Measurements from ENCODE around the gene IRX4.

IRX4 gene

DNA sequence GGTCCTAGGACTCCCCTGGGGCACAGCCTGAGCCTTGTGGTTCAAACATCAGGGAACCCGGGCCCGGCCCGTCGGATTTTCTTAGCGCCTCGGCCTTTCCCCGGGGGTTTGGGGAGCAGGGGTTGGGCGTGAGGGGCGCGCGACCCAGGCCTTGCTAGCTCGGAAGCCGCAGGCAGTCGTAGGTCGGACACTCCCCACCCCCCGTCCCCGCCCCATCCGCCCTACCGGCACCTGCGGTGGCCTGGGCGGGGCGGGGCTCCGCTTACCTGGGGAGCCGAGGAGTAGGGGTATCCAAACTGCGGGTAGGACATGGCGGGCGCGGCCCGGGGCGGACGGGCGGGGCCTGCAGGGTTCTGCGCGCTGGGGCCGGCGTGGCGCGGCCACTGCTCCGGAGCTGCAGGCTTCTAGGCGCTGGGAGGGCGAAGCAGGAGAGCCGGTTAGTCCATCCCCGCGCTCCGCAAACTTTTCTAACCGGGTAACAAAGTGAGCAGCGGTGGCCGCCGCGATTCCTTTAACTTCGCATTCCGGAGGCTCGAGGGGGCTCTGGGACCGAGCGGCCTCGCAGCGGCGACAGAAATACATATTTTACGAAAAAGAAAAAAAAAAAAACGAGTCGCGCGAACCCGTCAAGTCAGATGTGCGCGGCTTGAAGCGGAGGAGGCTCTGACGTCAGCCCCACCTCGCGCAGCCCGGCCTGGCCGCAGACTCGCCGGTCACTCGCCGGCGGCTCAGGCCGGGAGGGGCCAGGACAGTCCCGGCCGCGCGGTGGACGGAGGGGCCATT lies at the start of gene IRX4:
TSS of gene IRX4 (minus strand) at position 589 of the 783 bp plus-strand sequence. CDS start at position 311, 278 bp downstream.
- FAIRE-seq = no peak

- FAIRE-seq = no peak
Observed at GRCh38 chr5:1931604-1932231, 49.0 kb upstream of the IRX4 start.

- no peak for FAIRE-seq
Observed at GRCh38 chr5:1930880-1931603, 48.3 kb upstream of the IRX4 start.

DNA sequence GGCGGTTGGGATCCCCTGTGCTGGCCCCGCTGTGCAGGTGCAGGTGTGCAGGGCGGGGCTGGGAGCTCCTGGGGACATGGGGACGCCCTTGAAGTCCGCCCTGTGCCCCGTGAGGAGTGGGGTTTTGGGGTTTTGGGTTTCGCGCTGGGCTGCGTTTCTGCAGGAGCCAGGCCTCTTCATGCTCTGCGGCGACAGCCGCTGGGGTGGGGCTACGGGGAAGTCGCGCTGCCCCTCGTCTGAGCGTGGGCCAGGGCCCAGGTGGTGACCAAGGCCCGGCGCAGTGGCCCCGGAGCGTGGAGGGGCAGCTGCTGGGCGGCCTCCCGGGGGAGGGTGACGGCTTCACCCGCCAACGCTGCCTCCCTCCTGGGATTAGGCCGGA lies 47.8 kb upstream of the IRX4 start:
- FAIRE-seq = no peak

DNA sequence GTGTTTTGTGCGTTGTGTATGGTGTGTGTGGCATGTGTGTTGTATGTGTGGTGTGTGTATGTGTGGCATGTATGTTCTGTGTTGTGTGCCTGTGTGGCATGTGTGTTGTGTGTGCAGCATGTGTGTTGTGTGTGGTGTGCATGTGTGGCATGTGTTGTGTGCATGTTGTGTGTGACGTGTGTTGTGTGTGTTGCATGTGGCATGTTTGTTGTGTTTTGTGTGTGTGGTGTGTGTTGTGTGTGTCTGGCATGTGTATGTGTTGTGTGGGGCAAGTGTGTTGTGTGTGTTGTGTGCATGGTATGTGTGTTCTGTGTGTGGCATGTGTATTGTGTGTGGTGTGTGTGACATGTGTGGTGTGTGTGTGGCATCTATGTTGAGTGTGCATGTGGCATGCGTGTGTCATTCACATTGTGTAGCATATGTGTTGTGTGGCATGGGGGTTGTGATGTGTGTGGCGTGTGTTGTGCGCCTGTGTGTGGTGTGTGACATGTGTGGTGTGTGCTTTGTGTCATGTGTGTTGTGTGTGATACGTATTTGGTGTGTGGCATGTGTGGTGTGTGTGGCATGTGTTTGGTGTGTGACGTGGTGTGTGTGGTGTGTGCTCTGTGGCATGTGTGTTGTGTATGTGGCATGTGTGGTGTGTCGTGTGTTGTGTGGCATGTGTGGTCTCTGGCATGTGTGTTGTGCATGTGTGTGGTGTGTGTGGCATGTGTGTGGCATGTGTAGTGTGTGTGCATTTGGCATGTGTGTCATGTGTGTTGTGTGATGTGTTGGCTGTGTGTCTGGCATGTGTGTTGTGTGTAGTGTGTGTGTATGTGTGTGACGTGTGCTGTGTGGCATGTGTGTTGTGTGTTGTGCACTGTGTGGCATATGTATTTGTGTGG lies 46.6 kb upstream of the IRX4 start:
- FAIRE-seq = no peak

DNA sequence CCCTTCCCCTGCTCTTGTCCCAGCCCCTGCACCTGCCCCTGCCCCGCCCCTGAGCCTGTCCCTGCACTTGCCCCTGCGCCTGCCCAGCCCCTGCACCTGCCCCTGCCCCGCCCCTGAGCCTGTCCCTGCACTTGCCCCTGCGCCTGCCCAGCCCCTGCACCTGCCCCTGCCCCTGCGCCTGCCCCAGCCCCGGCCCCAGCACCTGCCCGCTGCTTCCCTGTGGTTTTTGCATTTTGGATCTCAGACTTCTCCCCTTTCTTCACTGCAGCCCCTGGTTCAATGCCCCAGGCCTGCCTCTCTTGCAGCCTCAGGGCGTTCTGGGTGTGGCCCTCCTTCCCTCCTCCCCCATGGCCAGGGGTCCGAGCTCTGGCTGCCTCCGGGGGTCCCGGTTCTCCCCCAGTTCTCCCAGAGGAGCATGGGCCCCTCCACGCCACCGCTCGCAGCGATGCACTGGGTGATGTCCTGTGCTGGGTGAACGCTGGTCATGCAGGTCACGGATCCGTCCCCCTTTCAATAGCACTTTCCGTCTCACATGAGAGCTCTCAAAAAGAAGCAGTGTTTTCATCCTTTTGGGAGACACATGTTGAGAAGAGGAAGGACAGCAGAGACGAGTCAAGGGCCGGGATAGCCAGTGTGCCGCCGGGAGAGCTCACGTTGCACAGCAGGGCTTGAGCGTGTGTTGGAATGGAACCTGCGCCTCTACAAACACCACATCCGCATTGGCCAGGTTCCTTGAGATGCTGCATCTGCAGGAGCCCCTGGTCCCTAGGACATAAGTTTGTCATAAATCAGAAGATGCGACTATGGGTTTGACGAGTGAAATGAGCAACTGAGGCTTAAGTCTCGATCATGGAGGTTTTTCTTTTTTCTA lies 44.0 kb upstream of the IRX4 start:
- FAIRE-seq = no peak

DNA sequence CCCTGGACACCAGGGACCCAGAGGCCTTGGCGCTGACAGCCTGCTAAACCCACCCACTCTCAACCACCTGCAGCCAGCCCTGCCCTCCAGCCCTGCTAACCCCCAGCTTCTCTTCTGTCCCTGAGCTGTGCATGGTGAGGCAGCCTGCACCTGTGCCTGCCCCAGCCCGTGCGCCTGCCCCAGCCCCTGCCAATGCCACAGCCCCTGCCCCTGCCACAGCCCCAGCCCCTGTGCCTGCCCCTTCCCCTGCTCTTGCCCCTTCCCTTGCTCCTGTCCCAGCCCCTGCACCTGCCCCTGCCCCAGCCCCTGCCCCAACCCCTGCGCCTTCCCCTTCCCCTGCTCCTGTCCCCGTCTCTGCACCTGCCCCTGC lies 43.3 kb upstream of the IRX4 start:
- no peak for FAIRE-seq

DNA sequence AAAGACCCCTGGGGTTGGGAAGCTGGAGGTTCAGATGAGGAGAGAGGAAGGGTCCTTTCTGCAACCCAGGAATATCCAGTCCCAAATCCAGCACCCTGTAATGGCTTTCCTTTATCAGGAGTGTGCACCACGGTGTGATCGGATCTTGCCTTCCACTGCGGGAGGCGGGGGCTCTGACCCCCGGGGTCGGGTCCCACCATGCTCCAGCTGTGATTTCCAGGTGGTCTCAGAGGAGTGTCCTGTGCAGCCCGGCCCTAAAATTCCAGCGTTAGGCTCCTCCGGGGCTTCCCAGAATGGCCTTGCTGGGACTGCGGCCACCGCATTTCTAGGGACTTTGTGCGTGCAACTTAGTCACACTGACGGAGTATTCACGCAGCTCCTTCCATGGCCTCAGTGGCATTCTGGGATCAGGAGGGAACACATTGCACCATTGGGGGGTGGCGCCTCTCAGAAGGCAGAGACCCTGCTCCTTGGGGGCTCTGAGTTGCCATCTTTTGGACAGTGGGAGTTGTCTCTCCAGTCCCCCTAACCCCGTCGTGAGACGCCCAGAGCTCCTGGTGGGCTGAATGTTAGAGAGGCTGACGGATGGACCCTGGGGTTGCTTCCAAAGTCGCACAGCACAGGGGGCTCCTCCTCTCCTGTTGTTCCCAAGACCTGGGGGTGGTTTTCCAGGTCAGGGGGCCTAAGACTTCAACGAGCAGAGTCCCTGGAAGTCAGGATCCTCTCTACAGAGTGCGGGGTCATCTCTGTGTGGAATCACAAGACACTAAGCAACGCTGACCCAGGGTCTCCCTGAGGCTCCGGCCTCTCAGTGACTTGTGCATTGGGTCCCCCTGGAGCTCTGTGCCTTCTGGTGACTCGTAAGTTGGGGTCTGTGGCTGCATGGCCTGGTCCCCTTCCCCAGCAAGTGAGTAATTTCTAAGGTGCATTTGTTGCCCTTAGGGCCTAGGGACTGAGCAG lies 42.7 kb upstream of the IRX4 start:
- no peak for FAIRE-seq

- no peak for FAIRE-seq
Observed at GRCh38 chr5:1923766-1924165, 41.0 kb upstream of the IRX4 start.

- FAIRE-seq = no peak
Observed at GRCh38 chr5:1923341-1923740, 40.6 kb upstream of the IRX4 start.

DNA sequence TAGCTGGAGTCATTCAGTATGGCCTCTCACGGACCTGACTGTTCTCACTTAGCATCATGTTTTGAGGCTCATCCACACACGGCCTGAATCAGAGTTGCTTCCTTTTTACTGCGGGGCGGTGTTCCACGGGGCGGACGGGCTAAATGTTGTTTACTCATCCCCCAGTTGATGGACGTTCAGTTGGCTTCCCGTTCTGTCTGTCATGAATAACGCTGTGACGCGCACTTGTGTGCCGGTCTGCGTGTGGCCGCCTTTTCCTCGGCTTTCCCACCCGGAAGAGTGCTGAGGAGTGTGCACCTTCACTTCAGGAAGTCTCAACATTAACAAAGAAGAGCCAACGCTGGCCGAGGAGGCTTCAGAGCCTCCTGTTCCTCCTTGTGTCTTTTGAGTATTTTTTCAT lies 39.0 kb upstream of the IRX4 start:
- no peak for FAIRE-seq

DNA sequence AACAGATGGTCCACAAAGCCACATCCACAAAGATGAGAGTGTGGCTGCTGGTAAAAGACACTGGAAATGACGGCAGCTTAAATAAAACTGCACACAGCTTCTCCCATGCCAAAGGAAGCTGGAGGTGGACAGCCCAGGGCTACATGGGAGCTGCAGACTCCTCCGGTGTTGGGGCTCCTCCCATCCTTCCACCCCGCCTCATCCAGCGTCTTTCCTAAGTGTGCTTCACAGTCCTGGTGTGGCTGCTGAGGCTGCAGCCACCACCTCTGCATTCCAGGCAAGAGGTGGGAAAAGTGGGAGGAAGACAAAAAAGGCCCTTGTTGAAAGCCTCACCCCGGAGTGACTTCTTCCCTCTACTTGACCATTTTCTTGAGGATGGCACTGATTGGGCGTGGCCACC lies 37.0 kb upstream of the IRX4 start:
- FAIRE-seq = no peak

GRCh38 chr5:1919209-1919566 lies 36.5 kb upstream of the IRX4 start:
- no peak for FAIRE-seq

- no peak for FAIRE-seq
Observed at GRCh38 chr5:1918488-1919208, 35.9 kb upstream of the IRX4 start.

- no peak for FAIRE-seq
Observed at GRCh38 chr5:1917830-1918487, 35.2 kb upstream of the IRX4 start.

- no peak for FAIRE-seq
Observed at GRCh38 chr5:1916041-1917001, 33.6 kb upstream of the IRX4 start.

DNA sequence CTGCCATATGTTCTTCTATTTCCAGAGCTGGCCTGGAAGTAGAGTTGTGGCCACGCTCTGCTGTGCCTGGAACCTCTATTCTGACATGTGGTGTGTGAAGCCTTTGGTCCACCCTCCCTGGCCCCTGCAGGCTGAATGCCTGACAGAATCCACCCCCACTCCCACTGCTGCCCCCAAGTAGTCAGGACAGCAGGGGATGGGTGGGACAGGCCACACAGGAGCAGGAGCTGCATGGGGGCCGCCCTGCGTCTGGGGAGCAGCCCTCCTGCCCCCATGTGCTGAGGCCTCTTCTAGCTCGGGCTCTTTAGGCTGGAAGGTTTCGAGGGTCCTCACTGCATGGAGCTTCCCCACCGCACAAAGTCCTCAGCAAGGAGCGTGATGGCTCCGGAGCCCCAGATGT lies 32.6 kb upstream of the IRX4 start:
- FAIRE-seq = no peak

- FAIRE-seq = no peak
Observed at GRCh38 chr5:1914471-1914870, 31.7 kb upstream of the IRX4 start.
